GM12865 (cell line): ENCODE data around the gene OR52B6.

Source experiments
- DNase-seq: peaks from one replicate; pipeline ENCODE4 v3.0.0; 2010; ENCODE audit warnings: low read depth
- H3K4me3 ChIP-seq: 2 replicates; pipeline ENCODE4 v1.5.1; 2011; ENCODE audit warnings: mild to moderate bottlenecking, low read depth, low read length, control low read depth
- CTCF ChIP-seq: IDR thresholded peaks from 2 replicates; pipeline ENCODE4 v1.5.1; 2011; ENCODE audit warnings: low read length, control low read depth, low read depth, inconsistent platforms; ENCODE audit not compliant: insufficient read depth; ENCODE audit errors: missing control alignments

OR52B6 gene

DNA sequence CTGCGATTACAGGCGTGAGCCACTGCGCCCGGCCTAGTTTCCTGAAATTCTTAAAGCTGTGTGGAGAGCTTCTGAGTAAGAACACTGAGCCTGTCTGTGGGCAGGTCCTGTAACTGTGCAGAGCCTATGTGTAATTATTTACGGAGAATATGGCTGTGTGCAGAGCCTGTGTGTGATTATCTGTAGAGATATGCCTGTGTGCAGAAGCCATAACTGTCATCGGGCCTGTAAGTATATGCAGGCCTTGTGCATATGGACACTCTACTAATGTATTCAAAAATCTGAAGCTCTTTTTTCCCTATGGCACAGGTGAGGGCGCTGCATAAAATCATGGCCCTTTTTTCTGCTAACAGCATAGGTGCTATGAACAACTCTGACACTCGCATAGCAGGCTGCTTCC lies at the start of gene OR52B6:
Gene OR52B6, plus strand, starts transcription at position 301 of the 400 bp plus-strand sequence. Its CDS starts 0 bp downstream, at position 301.
- TF ChIP-seq CTCF, result no peak
- no peak for DNase-seq
- H3K4me3 ChIP-seq, result no peak within 1 kb of the TSS

GRCh38 chr11:5531053-5531831 lies 49.4 kb upstream of the OR52B6 start:
- no peak for TF ChIP-seq CTCF
- H3K4me3 ChIP-seq, result no peak overlapping the region
- no peak for DNase-seq

- no peak for TF ChIP-seq CTCF
- H3K4me3 ChIP-seq, result no peak overlapping the region
- DNase-seq, result no peak
Observed at GRCh38 chr11:5534046-5534445, 46.6 kb upstream of the OR52B6 start.

DNA sequence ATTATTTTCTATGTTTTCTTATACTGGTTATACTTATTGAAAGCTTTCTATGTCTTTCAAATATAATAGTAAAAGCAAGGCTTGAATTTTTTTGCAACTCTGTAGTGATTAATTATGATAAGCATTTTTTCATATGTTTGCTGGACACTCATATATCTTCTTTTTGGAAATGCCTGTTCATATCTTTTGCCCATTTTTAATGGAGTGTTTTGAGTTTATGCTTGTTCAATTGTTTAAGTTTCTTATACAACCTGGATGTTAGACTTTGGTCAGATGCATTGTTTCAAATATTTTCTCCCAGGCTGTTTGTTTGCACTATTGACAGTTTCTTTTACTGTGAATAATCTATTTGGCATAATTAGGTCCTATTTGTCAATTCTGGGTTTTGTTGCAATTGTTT lies 44.2 kb upstream of the OR52B6 start:
- TF ChIP-seq CTCF, result no peak
- no peak overlapping the region for H3K4me3 ChIP-seq
- DNase-seq, result no peak

DNA sequence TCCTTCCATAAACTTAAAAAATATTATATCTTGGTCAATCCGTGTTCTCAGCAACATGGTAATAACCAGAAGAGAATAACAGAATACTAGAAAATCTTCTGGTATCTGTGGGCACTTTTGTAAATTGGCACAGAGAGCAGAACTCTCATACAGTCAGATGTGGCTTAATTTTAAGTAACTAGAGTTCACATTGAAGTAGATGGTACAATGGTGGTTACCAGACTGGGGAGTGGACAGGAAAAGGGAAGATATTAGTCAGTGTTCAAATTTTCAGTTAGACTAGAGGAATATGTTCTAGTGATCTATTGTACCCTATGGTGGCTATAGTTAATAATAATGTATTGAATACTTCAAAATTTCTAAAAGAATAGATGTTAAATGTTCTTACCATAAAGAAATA lies 39.2 kb upstream of the OR52B6 start:
- DNase-seq, result no peak
- H3K4me3 ChIP-seq, result no peak overlapping the region
- no peak for TF ChIP-seq CTCF

DNA sequence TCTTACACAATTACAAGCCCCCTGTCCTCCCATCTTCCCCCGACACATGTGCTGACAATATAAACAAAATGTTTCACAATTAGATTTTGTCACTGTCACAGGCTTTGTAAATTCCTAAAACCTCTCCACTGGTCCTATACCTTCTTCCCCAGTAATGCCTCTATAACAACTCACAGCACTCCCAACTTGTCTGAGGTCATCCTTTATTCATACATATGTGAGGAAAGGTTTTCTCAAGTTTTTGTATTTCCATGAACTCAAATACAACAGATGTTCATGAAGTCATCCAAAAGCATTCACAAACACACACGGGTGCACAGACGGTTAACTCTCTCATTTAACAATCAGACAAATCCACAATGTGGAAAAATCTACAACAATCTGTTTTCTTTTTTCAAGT lies 34.2 kb upstream of the OR52B6 start:
- no peak for TF ChIP-seq CTCF
- no peak overlapping the region for H3K4me3 ChIP-seq
- DNase-seq, result no peak

DNA sequence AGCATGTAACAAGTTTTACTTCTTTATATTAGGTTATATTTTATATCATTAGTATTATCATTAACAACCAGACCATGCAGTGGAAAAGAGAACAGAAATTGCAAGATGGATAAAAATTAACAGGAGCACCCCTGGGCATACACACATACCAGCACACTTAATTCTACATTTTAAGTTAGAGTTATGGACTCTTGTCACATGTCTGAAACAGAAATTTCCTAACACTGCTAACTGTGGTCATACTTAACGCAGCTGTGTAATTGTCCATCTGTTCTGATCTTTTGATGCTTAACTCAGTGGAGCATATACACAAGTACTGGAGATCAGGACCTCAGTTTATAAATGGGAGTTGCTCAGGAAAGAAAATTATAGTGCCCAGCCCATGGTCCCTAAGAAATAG lies 32.7 kb upstream of the OR52B6 start:
- no peak for TF ChIP-seq CTCF
- no peak for DNase-seq
- no peak overlapping the region for H3K4me3 ChIP-seq
